HTERT RPE-1 (cell line): ENCODE measurements around the gene MTHFD2.
"Not testable (repeated sequence)": the region's sequence is repeated elsewhere in the genome, so short reads cannot be mapped to it uniquely, and the experiment has no call there.

Source experiments
- in situ Hi-C: fragments of 300-500 bp; cut with MboI; formaldehyde crosslinking; loops from 4 replicates; pipeline ENCODE4 v1.14.3; 2020; ENCODE audit warnings: low sequenced_read_pairs

The MTHFD2 gene

GRCh38 chr2:74198461-74199274 is at the start of gene MTHFD2:
TSS of gene MTHFD2 (plus strand) at chr2:74198615. CDS start at chr2:74198642, 27 bp downstream.
- in situ Hi-C loops = no loop called here

- in situ Hi-C loops = no loop called here
These were observed 49.2 kb upstream of the MTHFD2 start for GRCh38 chr2:74149247-74149525.

GRCh38 chr2:74149570-74150319 is 48.7 kb upstream of the MTHFD2 start:
- in situ Hi-C loops = no loop called here

GRCh38 chr2:74152954-74153353 is 45.5 kb upstream of the MTHFD2 start:
- in situ Hi-C loops = no loop called here

GRCh38 chr2:74155830-74156229 is 42.6 kb upstream of the MTHFD2 start:
- in situ Hi-C loops = no loop called here

GRCh38 chr2:74162951-74163350 is 35.5 kb upstream of the MTHFD2 start:
- in situ Hi-C loops = no loop called here

- in situ Hi-C loops = no loop called here
These were observed 33.7 kb upstream of the MTHFD2 start for GRCh38 chr2:74164761-74165160.

- in situ Hi-C loops = no loop called here
These were observed 29.7 kb upstream of the MTHFD2 start for GRCh38 chr2:74168739-74169138.

GRCh38 chr2:74174909-74175308 is 23.5 kb upstream of the MTHFD2 start:
- in situ Hi-C loops = no loop called here

- in situ Hi-C loops = no loop called here
These were observed 20.7 kb upstream of the MTHFD2 start for GRCh38 chr2:74177696-74178095.

GRCh38 chr2:74178211-74179062 is 20.0 kb upstream of the MTHFD2 start, which contains the start of gene MOB1A:
TSS of gene MOB1A (minus strand) at chr2:74178879. CDS start at chr2:74178674, 205 bp downstream.
- in situ Hi-C loops = no loop called here

- in situ Hi-C loops = no loop called here
These were observed 19.2 kb upstream of the MTHFD2 start for GRCh38 chr2:74179063-74179865.

GRCh38 chr2:74181739-74182138 is 16.7 kb upstream of the MTHFD2 start:
- in situ Hi-C loops = no loop called here

- in situ Hi-C loops = no loop called here
These were observed 14.5 kb upstream of the MTHFD2 start for GRCh38 chr2:74183878-74184277.

GRCh38 chr2:74186038-74186437 is 12.4 kb upstream of the MTHFD2 start:
- in situ Hi-C loops = no loop called here

GRCh38 chr2:74186706-74187105 is 11.7 kb upstream of the MTHFD2 start:
- in situ Hi-C loops = not testable (repeated sequence)

GRCh38 chr2:74188018-74188601 is 10.3 kb upstream of the MTHFD2 start:
- in situ Hi-C loops = no loop called here

- in situ Hi-C loops = no loop called here
These were observed 9.7 kb upstream of the MTHFD2 start for GRCh38 chr2:74188696-74189095.

- in situ Hi-C loops = no loop called here
These were observed 6.6 kb upstream of the MTHFD2 start for GRCh38 chr2:74191596-74192380.
